Activated B cell treated with CpG ODN at 0.5 μM for 24 hours (primary cell): ENCODE measurements around the gene CFAP65. TPM values are rescaled to one million over a fixed set of nuclear protein-coding genes. Genes with fewer than 3 reads are reported as not detected.

Experiments
- ATAC-seq: fragments of 200-7000 bp; cut with Tn5 transposase; one replicate; pipeline ENCODE4 v1.10.0; 2021; ENCODE audit warnings: low read depth, mild to moderate bottlenecking, moderate library complexity
- CTCF ChIA-PET: fragments of 350-600 bp; sonication (Branson Sonifier 250); formaldehyde crosslinking; loops from one replicate; lab custom pipeline; 2021; ENCODE audit warnings: antibody characterized with exemption; lab: Charles Lee
- POLR2A ChIA-PET: fragments of 350-600 bp; sonication (Branson Sonifier 250); formaldehyde crosslinking; loops from one replicate; lab custom pipeline; 2021; ENCODE audit warnings: antibody characterized with exemption; lab: Charles Lee
- DNase-seq: peaks from one replicate; pipeline ENCODE4 v3.0.0; 2022
- H3K27ac Mint-ChIP-seq: one replicate; pipeline ENCODE4 v1.8.0; 2020; ENCODE audit warnings: mixed read lengths
- H3K27me3 Mint-ChIP-seq: one replicate; pipeline ENCODE4 v1.8.0; 2021; ENCODE audit warnings: mixed read lengths
- H3K36me3 Mint-ChIP-seq: one replicate; pipeline ENCODE4 v1.8.0; 2021; ENCODE audit warnings: low read depth, mixed read lengths
- H3K4me1 Mint-ChIP-seq: one replicate; pipeline ENCODE4 v1.8.0; 2021; ENCODE audit warnings: mixed read lengths
- H3K4me3 Mint-ChIP-seq: one replicate; pipeline ENCODE4 v1.8.0; 2020; ENCODE audit warnings: mild to moderate bottlenecking, mixed read lengths
- H3K9me3 Mint-ChIP-seq: one replicate; pipeline ENCODE4 v1.8.0; 2020; ENCODE audit warnings: mixed read lengths
- CTCF ChIP-seq: fragments of 200-600 bp; IDR thresholded peaks from one replicate; pipeline ENCODE4 v1.8.0; 2022; ENCODE audit warnings: antibody characterized with exemption, mild to moderate bottlenecking
- intact Hi-C: fragments of 100-400 bp; cut with micrococcal nuclease; formaldehyde crosslinking; loops from one replicate; pipeline ENCODE4 v1.15.1; 2024
- total RNA-seq: library from RNA; stranded (reverse); gene quantifications from 2 replicates; pipeline ENCODE4 v1.2.3, GENCODE V29; 2022

The CFAP65 gene
- total RNA-seq, 1 donor from 2014 or later: not detected

GRCh38 chr2:218981881-218982585, 59.3 kb downstream of the CFAP65 start:
- ChIA-PET CTCF (interaction anchor here (0.9 to 5.1 kb wide), 7 partner anchors 14 to 174 kb away, joined by 3 to 25 read pairs (median 4); no protein-coding TSS in a partner anchor), POLR2A (interaction anchor here (0.6 kb wide), 1 partner anchor 132 kb away, joined by 8 read pairs; no protein-coding TSS in a partner anchor)
- TF ChIP-seq CTCF: no peak
- Mint-ChIP-seq H3K9me3 (no peaks in the 10 kb centered on the region), H3K4me3 (peak overlapping the region; percentile 59), H3K27me3 (peaks cover 55% of the 10 kb centered on the region), H3K27ac (no peak overlapping the region), H3K4me1 (peaks cover 34% of the 10 kb centered on the region), H3K36me3 (no peaks in the 10 kb centered on the region)
- ATAC-seq (no peak), DNase-seq (peak; percentile 37)
- intact Hi-C loops: loop anchor here (1.0 to 5.0 kb wide), 4 partner anchors 21 to 135 kb away; no protein-coding TSS in a partner anchor

GRCh38 chr2:218981390-218981880, 59.9 kb downstream of the CFAP65 start:
- H3K4me3 Mint-ChIP-seq: peak overlapping the region; percentile 77
- H3K4me1 Mint-ChIP-seq: peaks cover 34% of the 10 kb centered on the region
- no peak for TF ChIP-seq CTCF
- CTCF ChIA-PET: interaction anchor here (0.9 to 5.1 kb wide), 10 partner anchors 9 to 175 kb away, joined by 3 to 25 read pairs (median 5); partner anchors contain the start of gene CDK5R2
- no peaks in the 10 kb centered on the region for H3K36me3 Mint-ChIP-seq
- DNase-seq (no peak), ATAC-seq (no peak)
- intact Hi-C loops: loop anchor here (1.0 to 5.0 kb wide), 4 partner anchors 21 to 136 kb away; no protein-coding TSS in a partner anchor
- no peak overlapping the region for H3K27ac Mint-ChIP-seq
- H3K27me3 Mint-ChIP-seq: peaks cover 55% of the 10 kb centered on the region
- no peaks in the 10 kb centered on the region for H3K9me3 Mint-ChIP-seq
- POLR2A ChIA-PET: no interaction called here

- Mint-ChIP-seq H3K9me3 (no peaks in the 10 kb centered on the region), H3K27me3 (peaks cover 54% of the 10 kb centered on the region), H3K4me1 (peaks cover 32% of the 10 kb centered on the region), H3K4me3 (peak overlapping the region; percentile 77), H3K27ac (no peak overlapping the region), H3K36me3 (no peaks in the 10 kb centered on the region)
- DNase-seq (no peak), ATAC-seq (no peak)
- ChIA-PET CTCF (interaction anchor here (0.7 to 5.1 kb wide), 25 partner anchors 7 to 373 kb away, joined by 3 to 25 read pairs (median 5); partner anchors contain the start of gene CDK5R2), POLR2A (no interaction called here)
- intact Hi-C loops: loop anchor here (1.0 to 5.0 kb wide), 7 partner anchors 17 to 174 kb away; no protein-coding TSS in a partner anchor
- TF ChIP-seq CTCF: no peak
Observed at GRCh38 chr2:218980735-218981389, 60.5 kb downstream of the CFAP65 start.

- intact Hi-C loops: loop anchor here (1.0 to 5.0 kb wide), 6 partner anchors 16 to 175 kb away; no protein-coding TSS in a partner anchor
- H3K27ac Mint-ChIP-seq: no peak overlapping the region
- H3K9me3 Mint-ChIP-seq: no peaks in the 10 kb centered on the region
- DNase-seq (peak; percentile 78), ATAC-seq (peak; percentile 93)
- TF ChIP-seq CTCF: peak; percentile 78
- peak overlapping the region; percentile 71 for H3K4me3 Mint-ChIP-seq
- peaks cover 28% of the 10 kb centered on the region for H3K4me1 Mint-ChIP-seq
- no peaks in the 10 kb centered on the region for H3K36me3 Mint-ChIP-seq
- POLR2A ChIA-PET: no interaction called here
- CTCF ChIA-PET: interaction anchor here (0.6 to 5.1 kb wide), 27 partner anchors 8 to 374 kb away, joined by 3 to 25 read pairs (median 5); partner anchors contain the start of gene CDK5R2
- H3K27me3 Mint-ChIP-seq: peaks cover 56% of the 10 kb centered on the region
Observed at GRCh38 chr2:218979846-218980734, 61.2 kb downstream of the CFAP65 start.
